Glutamatergic neuron (in vitro differentiated cells): ENCODE data around the gene HNRNPA1L2. TPM values are rescaled to one million over a fixed set of nuclear protein-coding genes. Genes with fewer than 3 reads are reported as not detected.
"Not testable (repeated sequence)": the region's sequence is repeated elsewhere in the genome, so short reads cannot be mapped to it uniquely, and the experiment has no call there.

ENCODE experiments used
- DNase-seq: peaks from one replicate; pipeline ENCODE4 v3.0.0; 2022
- H3K27ac Mint-ChIP-seq: one replicate; pipeline ENCODE4 v1.8.0; 2020; ENCODE audit warnings: mild to moderate bottlenecking, mixed read lengths, inconsistent platforms; ENCODE audit not compliant: unreplicated experiment
- H3K27me3 Mint-ChIP-seq: one replicate; pipeline ENCODE4 v1.8.0; 2020; ENCODE audit warnings: mild to moderate bottlenecking, moderate library complexity, mixed read lengths, inconsistent platforms; ENCODE audit not compliant: unreplicated experiment
- H3K36me3 Mint-ChIP-seq: one replicate; pipeline ENCODE4 v1.8.0; 2020; ENCODE audit warnings: mild to moderate bottlenecking, mixed read lengths, inconsistent platforms; ENCODE audit not compliant: unreplicated experiment
- H3K4me1 Mint-ChIP-seq: one replicate; pipeline ENCODE4 v1.8.0; 2020; ENCODE audit warnings: mild to moderate bottlenecking, low read depth, mixed read lengths, inconsistent platforms; ENCODE audit not compliant: unreplicated experiment
- H3K4me3 Mint-ChIP-seq: one replicate; pipeline ENCODE4 v1.8.0; 2020; ENCODE audit warnings: mild to moderate bottlenecking, mixed read lengths, inconsistent platforms; ENCODE audit not compliant: unreplicated experiment
- H3K9me3 Mint-ChIP-seq: one replicate; pipeline ENCODE4 v1.8.0; 2020; ENCODE audit warnings: mild to moderate bottlenecking, moderate library complexity, mixed read lengths, inconsistent platforms; ENCODE audit not compliant: unreplicated experiment
- CTCF ChIP-seq: fragments of 200-600 bp; sonication (generic); IDR thresholded peaks from one replicate; pipeline ENCODE4 v1.5.0; 2021; ENCODE audit not compliant: partially characterized antibody, unreplicated experiment
- total RNA-seq: library from RNA; stranded (reverse); fragmentation: NEBNext Ultra II Directional; extraction: Animal tissue kit (Norgen Biotek cat#: 25700); gene quantifications from one replicate; pipeline ENCODE4 v1.2.1, GENCODE V29; 2021; ENCODE audit not compliant: unreplicated experiment

Gene HNRNPA1L2
- total RNA-seq, 1 donor from 2014 or later, result 15.2 TPM

GRCh38 chr13:52599848-52600603, 42.2 kb upstream of the HNRNPA1L2 start:
- DNase-seq, result peak; percentile 75
- peak overlapping the region; percentile 78 for H3K4me3 Mint-ChIP-seq
- H3K36me3 Mint-ChIP-seq, result no peaks in the 10 kb centered on the region
- TF ChIP-seq CTCF, result no peak
- H3K27ac Mint-ChIP-seq, result peak overlapping the region; percentile 72
- H3K27me3 Mint-ChIP-seq, result peaks cover 4% of the 10 kb centered on the region
- peaks cover 2% of the 10 kb centered on the region for H3K4me1 Mint-ChIP-seq
- H3K9me3 Mint-ChIP-seq, result peaks cover 2% of the 10 kb centered on the region

GRCh38 chr13:52600666-52601065, 41.6 kb upstream of the HNRNPA1L2 start:
- DNase-seq, result no peak

GRCh38 chr13:52603316-52603715, 38.9 kb upstream of the HNRNPA1L2 start:
- not testable (repeated sequence) for H3K36me3 Mint-ChIP-seq, DNase-seq, H3K27me3 Mint-ChIP-seq, H3K4me1 Mint-ChIP-seq, H3K9me3 Mint-ChIP-seq, H3K27ac Mint-ChIP-seq, H3K4me3 Mint-ChIP-seq

More at GRCh38 chr13:52600666-52601065, 41.6 kb upstream of the HNRNPA1L2 start:
- no peaks in the 10 kb centered on the region for H3K36me3 Mint-ChIP-seq
- no peak for TF ChIP-seq CTCF
- peaks cover 2% of the 10 kb centered on the region for H3K9me3 Mint-ChIP-seq
- peak overlapping the region; percentile 38 for H3K27ac Mint-ChIP-seq
- H3K27me3 Mint-ChIP-seq, result peaks cover 4% of the 10 kb centered on the region
- H3K4me1 Mint-ChIP-seq, result peaks cover 2% of the 10 kb centered on the region
- peak overlapping the region; percentile 85 for H3K4me3 Mint-ChIP-seq

- not testable (repeated sequence) for H3K27ac Mint-ChIP-seq, H3K4me1 Mint-ChIP-seq, H3K4me3 Mint-ChIP-seq, H3K36me3 Mint-ChIP-seq, H3K27me3 Mint-ChIP-seq, DNase-seq, H3K9me3 Mint-ChIP-seq
Measured at GRCh38 chr13:52606126-52606525, 36.1 kb upstream of the HNRNPA1L2 start.

- not testable (repeated sequence) for H3K4me3 Mint-ChIP-seq, H3K36me3 Mint-ChIP-seq, DNase-seq, H3K9me3 Mint-ChIP-seq, H3K4me1 Mint-ChIP-seq, H3K27me3 Mint-ChIP-seq, H3K27ac Mint-ChIP-seq
Measured at GRCh38 chr13:52606795-52607194, 35.4 kb upstream of the HNRNPA1L2 start.

GRCh38 chr13:52608184-52608583, 34.0 kb upstream of the HNRNPA1L2 start:
- H3K4me3 Mint-ChIP-seq, DNase-seq, H3K27me3 Mint-ChIP-seq, H3K4me1 Mint-ChIP-seq, H3K27ac Mint-ChIP-seq, H3K9me3 Mint-ChIP-seq, H3K36me3 Mint-ChIP-seq: not testable (repeated sequence)

GRCh38 chr13:52609013-52609606, 33.1 kb upstream of the HNRNPA1L2 start:
- H3K36me3 Mint-ChIP-seq, H3K27me3 Mint-ChIP-seq, H3K4me3 Mint-ChIP-seq, H3K27ac Mint-ChIP-seq, H3K9me3 Mint-ChIP-seq, H3K4me1 Mint-ChIP-seq, DNase-seq: not testable (repeated sequence)

GRCh38 chr13:52610158-52610557, 32.1 kb upstream of the HNRNPA1L2 start:
- H3K4me1 Mint-ChIP-seq, H3K27ac Mint-ChIP-seq, H3K4me3 Mint-ChIP-seq, DNase-seq, H3K27me3 Mint-ChIP-seq, H3K36me3 Mint-ChIP-seq, H3K9me3 Mint-ChIP-seq: not testable (repeated sequence)
